HG02981 (cell line): ENCODE measurements around the gene TAPBPL.

ENCODE experiments used
- ATAC-seq: cut with Tn5 transposase; IDR thresholded peaks from one replicate; pipeline ENCODE4 v1.9.1; 2021; ENCODE audit warnings: mild to moderate bottlenecking, moderate library complexity; ENCODE audit not compliant: unreplicated experiment

Gene TAPBPL

GRCh38 chr12:6435961-6436715 lies 15.7 kb upstream of the TAPBPL start:
- no peak for ATAC-seq

DNA sequence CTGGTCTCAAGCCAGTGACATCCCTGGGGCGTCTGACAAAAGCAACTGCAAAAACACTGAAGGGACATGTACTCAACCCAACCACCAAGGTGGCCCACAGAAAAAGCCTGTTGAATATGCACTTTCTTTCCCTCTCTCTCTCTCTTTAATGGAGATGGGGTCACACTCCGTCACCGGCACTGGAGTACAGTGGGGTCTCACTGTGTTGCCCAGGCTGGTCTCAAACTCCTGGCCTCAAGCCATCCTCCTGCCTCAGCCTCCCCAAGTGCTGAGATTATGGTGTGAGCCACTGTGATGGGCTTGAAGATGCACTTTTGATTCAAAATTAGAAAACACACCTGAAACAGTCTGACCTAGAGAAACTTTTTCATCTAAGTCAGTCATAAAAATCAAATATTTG lies 14.3 kb upstream of the TAPBPL start:
- no peak for ATAC-seq

DNA sequence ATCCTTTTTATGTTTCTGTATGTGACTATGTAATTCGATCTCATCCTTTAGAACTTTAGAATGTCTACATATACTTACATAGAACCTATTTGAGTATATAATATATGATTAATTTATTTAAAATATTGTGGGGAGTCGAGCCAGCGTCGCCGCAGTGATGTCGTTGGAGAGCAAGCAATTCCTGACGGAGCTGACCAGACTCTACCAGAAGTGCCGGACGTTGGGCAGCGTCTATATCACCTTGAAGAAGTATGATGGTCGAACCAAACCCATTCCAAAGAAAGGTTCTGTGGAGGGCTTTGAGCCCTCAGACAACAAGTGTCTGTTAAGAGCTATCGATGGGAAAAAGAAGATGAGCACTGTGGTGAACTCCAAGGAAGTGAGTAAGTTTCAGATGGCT lies 13.5 kb upstream of the TAPBPL start:
- no peak for ATAC-seq

DNA sequence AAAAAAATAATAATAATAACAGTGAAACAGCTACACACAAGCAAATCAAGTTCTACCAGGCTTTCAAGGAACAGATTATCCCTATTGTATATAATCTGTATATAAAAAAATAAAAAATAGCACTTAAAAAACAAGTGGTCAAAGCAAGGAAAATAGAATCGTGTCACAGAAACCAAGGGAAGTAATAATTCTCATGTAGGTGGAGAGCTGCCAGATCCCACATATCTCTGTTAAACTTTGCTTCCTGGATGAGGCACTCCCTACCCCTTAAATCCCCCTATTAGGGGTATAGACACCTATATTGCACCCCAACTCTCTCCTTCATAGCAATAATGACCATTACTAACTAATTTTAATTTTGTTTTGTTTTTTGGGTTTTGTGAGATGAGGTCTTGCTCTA lies 11.5 kb upstream of the TAPBPL start:
- no peak for ATAC-seq

- ATAC-seq: no peak
Observed at GRCh38 chr12:6442836-6443235, 9.0 kb upstream of the TAPBPL start.

- no peak for ATAC-seq
Observed at GRCh38 chr12:6443361-6443983, 8.4 kb upstream of the TAPBPL start.

DNA sequence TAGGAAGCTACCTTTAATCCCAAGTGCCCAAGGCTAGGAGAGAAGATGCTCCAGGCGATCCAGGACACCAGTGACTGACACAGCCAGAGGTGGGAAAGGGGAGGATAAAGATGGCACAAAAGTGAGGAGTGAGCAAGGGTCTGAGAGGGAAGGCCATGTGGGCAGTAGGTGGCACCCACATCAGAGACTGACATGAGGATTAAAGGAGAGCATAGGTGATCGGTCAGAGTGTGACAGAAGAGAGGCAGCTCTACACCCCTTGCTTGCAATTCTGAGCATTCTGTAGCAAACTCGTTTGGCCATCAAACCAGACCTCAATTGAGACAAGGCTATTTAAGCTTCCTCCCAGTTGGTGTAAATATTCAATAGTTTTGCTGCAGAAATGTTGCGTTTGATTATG lies 7.8 kb upstream of the TAPBPL start:
- ATAC-seq: no peak

DNA sequence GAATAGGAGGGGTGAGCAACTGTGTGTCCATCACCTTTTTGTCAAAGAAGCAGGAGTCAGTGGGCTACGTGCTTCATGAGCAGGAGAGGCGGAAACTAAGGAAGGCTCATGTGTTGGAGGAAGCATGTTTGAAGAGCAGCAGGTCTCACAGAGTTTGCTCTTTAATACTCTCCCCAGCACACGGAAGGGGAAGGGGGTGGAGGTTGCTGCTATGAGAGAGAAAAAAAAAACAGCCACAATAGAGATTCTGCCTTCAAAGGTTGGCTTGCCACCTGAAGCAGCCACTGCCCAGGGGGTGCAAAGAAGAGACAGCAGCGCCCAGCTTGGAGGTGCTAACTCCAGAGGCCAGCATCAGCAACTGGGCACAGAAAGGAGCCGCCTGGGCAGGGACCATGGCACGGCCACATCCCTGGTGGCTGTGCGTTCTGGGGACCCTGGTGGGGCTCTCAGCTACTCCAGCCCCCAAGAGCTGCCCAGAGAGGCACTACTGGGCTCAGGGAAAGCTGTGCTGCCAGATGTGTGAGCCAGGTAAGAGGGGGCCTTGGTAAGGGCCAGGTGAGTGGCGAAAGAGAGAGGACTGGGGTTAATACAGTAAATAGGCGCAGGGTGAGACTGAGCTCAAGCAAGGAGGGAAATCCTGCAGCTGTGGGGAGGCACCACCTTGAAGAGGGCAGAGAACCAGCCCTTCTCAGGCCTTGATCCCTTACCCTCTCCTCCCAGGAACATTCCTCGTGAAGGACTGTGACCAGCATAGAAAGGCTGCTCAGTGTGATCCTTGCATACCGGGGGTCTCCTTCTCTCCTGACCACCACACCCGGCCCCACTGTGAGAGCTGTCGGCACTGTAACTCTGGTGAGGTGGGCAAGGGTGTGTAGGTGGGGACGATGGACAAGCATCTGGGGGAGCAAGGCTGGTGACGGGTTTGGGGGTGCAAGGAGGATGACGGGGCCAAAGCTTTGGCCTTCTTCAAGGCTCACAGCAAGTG lies 6.8 kb upstream of the TAPBPL start, which contains the start of gene CD27:
Gene CD27, plus strand, starts transcription at position 252 of the 985 bp plus-strand sequence. Its CDS starts 141 bp downstream, at position 393.
- ATAC-seq: no peak

DNA sequence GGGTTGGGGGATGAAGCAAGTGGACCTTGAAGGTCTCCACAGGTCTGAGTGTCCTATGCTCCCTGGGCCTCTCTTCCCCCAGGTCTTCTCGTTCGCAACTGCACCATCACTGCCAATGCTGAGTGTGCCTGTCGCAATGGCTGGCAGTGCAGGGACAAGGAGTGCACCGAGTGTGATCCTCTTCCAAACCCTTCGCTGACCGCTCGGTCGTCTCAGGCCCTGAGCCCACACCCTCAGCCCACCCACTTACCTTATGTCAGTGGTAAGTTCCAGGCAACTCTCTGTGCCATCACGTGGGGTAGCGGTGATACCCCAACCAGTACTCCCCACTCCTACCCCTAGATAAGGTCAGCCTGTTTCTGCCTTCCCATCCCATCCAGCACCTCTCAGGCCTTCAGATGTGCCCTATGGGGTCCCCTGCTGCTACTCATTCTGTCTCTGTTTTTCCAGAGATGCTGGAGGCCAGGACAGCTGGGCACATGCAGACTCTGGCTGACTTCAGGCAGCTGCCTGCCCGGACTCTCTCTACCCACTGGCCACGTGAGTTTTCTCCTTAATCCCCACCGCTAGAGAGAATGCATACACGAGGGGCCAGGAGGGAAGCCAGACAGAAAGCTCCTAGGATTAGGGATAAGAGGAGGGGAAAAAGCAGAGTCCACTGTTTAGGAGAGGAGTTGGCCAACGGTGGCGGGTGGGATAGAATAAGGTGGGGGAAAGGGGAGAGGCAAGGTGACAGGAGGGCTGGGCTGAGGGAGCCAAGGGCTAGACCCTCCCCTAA lies 1.6 kb upstream of the TAPBPL start:
- ATAC-seq: no peak

- ATAC-seq: no peak
Observed at GRCh38 chr12:6450869-6451347, 934 bp upstream of the TAPBPL start.

DNA sequence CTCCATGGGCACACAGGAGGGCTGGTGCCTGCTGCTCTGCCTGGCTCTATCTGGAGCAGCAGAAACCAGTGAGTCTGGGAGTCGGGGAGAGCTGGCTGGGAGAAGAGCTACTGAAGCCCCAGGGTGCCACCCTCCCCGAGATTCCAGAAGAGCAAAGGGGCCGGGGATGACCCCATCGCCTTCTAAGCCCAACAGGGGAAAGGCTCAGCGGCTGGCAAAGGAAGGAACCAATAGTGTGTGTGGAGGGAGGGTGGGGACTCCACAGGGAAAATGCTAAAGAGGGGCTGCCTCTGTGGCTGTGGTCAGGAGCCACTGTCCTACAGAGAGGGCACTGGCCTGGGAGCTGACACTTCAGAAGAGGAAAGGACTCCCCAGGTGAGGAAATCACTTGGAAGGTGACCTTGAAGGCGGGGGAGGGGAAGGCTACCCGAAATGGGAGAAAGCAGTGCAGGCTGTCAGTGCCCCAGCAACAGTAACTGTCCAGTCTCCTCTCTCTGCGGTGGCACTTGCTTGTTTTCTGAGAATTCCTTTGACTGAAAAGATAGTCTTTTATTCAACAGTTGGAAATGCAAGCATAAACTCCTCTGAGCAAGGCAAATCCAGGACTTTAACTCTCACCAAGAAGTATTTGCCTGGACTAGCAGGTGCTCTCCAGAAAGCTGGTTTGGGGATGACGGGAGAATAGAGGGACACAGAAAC lies 552 bp downstream of the TAPBPL start:
- no peak for ATAC-seq

DNA sequence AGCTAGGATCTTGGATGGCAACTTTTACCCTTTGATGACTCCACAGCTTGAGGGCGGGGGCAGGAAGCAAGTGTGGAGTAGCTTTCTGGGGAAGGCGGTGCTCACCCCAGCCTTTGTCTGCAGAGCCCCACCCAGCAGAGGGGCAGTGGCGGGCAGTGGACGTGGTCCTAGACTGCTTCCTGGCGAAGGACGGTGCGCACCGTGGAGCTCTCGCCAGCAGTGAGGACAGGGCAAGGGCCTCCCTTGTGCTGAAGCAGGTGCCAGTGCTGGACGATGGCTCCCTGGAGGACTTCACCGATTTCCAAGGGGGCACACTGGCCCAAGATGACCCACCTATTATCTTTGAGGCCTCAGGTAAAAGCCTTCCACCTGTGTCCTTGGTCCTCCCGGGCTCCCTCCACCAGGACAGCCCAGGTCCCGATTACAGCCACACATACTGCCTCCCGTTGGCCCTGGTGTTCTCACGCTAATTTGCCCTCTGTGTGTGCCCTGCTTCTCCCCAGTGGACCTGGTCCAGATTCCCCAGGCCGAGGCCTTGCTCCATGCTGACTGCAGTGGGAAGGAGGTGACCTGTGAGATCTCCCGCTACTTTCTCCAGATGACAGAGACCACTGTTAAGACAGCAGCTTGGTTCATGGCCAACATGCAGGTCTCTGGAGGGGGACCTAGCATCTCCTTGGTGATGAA lies 1.2 kb downstream of the TAPBPL start:
- no peak for ATAC-seq

DNA sequence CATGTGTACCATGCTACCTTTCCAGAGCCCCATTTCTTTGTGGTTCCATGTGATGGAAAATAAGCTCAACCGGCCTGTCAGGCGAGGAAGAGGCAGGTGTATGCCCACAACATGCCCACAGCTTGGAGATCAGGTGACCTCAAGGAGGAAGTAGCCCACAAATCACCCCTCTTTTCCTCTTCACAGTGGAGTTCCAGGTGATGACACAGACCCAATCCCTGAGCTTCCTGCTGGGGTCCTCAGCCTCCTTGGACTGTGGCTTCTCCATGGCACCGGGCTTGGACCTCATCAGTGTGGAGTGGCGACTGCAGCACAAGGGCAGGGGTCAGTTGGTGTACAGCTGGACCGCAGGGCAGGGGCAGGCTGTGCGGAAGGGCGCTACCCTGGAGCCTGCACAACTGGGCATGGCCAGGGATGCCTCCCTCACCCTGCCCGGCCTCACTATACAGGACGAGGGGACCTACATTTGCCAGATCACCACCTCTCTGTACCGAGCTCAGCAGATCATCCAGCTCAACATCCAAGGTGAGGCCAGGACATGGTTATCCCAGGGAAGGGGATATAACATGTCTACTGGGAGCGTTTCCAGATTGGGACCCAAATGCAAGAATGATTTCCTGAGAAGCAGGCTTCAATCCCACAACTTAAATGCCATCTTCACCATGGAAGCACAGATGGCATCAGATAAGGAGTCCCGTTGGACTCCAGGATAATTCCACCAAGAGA lies 5.5 kb downstream of the TAPBPL start:
- ATAC-seq: no peak

DNA sequence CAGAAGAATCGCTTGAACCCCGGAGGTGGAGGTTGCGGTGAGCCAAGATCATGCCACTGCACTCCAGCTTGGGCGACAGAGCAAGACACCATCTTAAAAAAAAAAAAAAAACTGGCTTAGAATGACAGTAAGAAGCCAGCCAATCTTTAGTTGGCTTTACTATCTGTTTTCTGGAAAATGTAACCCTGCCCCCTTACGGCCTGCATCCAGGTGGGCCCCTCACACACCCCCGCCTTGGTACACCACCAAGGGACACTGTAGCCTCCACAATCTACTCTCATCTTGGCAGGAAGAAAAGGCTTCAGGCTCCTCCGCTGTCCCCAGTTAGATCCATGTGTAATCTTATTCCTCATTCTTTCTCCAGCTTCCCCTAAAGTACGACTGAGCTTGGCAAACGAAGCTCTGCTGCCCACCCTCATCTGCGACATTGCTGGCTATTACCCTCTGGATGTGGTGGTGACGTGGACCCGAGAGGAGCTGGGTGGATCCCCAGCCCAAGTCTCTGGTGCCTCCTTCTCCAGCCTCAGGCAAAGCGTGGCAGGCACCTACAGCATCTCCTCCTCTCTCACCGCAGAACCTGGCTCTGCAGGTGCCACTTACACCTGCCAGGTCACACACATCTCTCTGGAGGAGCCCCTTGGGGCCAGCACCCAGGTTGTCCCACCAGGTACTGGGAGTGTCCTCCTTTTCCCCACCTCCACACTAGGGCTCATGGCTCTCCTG lies 6.6 kb downstream of the TAPBPL start:
- no peak for ATAC-seq

GRCh38 chr12:6459004-6459337 lies 7.1 kb downstream of the TAPBPL start:
- no peak for ATAC-seq

- ATAC-seq: no peak
Observed at GRCh38 chr12:6460751-6461371, 9.0 kb downstream of the TAPBPL start.

DNA sequence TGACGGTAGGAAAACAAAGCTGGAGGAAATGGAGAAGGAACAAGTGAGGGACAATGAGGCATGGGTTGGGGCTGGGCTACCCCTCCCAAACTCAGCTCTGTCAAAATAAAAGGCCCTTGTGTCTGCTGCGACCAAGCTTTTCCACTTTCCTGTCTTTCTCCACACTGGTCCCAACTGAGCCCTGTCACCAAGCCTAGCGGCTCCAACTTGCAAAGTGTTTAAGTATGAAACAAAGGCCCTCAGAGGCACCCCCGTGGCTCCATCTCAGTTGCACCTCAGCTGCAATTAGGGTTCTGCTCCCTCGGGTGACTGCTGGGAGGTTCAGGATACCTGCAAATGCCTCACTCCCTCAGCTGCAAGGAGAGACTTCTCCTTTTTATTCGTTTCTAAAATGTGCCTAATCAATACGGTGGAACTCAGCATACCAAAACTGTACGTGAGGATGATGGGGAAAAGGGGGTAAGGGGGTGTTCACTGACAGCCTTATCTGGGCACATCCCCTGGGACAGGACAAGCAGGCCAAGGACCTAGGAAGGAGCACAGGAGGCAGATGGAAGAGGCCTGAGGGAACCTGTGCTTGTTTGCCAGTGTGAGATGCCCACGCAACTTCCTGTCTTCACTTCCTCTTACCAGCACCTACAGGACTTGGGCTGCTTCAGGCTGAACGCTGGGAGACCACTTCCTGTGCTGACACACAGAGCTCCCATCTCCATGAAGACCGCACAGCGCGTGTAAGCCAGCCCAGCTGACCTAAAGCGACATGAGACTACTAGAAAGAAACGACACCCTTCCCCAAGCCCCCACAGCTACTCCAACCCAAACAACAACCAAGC lies 9.8 kb downstream of the TAPBPL start:
- peak; percentile 78 for ATAC-seq
